GM12872 (cell line): ENCODE measurements around the gene DKKL1.

Experiments used
- TF ChIP-seq, protein P1 (sequence below): IDR thresholded peaks from 3 replicates; pipeline ENCODE4 v1.5.1; 2011; ENCODE audit warnings: low read depth, mild to moderate bottlenecking, low read length, moderate library complexity; ENCODE audit not compliant: insufficient read depth

DKKL1 gene

DNA sequence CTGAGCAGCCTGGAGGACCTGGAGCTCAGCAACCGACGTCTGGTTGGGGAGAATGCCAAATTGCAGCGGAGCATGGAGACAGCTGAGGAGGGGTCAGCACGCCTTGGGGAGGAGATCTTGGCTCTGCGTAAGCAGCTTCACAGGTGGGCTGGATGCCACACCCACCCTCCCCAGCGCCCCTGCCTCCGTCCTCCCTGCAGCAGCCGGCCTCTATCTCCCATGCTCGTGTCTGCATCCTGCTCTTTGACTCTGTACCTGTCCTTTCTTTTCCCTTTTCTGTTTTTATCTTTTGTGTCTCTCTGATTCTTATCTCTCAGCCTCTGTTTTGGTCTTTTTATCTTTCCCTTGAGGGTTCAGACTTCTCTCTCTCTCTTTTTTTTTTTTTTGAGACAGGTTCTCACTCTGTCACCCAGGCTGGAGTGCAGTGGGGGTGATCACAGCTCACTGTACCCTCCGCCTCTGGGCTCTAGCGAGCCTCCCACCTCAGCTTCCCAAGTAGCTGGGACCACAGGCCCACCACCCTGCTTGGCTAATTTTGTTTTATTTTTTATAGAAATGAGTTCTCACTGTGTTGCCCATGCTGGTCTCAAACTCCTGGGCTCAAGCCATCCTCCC is 34.4 kb downstream of the DKKL1 start:
- TF ChIP-seq, protein P1, sequence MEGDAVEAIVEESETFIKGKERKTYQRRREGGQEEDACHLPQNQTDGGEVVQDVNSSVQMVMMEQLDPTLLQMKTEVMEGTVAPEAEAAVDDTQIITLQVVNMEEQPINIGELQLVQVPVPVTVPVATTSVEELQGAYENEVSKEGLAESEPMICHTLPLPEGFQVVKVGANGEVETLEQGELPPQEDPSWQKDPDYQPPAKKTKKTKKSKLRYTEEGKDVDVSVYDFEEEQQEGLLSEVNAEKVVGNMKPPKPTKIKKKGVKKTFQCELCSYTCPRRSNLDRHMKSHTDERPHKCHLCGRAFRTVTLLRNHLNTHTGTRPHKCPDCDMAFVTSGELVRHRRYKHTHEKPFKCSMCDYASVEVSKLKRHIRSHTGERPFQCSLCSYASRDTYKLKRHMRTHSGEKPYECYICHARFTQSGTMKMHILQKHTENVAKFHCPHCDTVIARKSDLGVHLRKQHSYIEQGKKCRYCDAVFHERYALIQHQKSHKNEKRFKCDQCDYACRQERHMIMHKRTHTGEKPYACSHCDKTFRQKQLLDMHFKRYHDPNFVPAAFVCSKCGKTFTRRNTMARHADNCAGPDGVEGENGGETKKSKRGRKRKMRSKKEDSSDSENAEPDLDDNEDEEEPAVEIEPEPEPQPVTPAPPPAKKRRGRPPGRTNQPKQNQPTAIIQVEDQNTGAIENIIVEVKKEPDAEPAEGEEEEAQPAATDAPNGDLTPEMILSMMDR = no peak

GRCh38 chr19:49398931-49399330 is 35.3 kb downstream of the DKKL1 start:
- TF ChIP-seq, protein P1 = no peak

- TF ChIP-seq, protein P1 = no peak
These were observed 36.4 kb downstream of the DKKL1 start for GRCh38 chr19:49400029-49400428.

DNA sequence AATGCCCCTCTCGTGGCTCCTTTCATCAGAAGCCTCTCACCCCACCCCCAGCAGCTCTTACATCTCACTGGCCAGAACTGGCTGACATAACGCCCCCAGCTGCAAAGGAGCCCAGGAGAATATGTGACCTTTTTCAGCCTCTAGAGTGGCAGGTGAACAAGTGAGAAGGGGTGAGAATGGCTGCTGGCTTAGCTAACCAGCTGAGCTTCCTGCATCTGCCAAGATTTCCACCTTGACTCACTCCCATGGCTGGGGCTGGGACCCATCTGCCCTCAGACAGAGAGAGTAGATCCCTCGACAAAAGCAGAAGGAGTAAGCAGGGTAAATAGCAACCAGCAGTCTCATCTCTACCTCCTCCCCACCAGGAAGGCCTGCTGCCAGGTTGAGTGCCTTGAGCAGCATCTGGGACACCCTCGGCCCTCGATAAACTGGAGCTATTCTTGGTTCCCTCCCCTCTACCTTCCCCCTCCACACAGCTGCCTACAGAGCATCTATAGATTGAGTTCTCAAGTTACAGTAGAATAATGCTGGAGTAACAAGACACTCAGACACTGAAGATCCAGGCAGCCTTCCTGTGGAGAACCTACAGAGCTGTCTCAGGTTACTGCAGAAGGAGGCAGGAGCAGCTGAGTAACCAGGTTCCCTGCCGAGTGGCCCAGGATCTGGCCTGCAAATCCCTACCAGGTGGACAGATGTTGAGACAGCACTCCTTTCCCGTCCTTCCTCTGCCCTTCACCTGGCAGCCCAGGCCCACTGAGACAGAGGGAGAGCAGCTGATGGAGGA is 39.9 kb downstream of the DKKL1 start:
- TF ChIP-seq, protein P1 = no peak

DNA sequence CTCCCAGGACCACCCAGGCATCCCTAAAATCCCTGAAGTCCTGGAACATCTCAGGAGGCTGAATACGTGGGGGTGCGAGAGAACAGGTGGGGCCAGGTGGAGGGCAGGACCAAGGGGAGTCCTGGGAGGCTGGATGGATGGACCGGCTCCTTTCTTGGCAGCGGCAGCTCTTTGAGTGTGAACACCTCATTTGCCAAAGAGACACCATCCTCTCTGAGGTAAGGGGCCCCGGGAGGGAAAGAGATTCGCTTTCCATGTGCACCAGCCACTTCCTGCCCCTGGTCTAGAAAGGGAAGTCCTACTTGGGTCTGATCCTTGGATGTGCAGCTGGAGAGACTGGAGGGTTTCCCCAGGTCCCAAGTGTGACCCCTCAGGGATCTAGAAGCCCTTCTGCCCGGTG is 43.4 kb downstream of the DKKL1 start:
- TF ChIP-seq, protein P1 = no peak

DNA sequence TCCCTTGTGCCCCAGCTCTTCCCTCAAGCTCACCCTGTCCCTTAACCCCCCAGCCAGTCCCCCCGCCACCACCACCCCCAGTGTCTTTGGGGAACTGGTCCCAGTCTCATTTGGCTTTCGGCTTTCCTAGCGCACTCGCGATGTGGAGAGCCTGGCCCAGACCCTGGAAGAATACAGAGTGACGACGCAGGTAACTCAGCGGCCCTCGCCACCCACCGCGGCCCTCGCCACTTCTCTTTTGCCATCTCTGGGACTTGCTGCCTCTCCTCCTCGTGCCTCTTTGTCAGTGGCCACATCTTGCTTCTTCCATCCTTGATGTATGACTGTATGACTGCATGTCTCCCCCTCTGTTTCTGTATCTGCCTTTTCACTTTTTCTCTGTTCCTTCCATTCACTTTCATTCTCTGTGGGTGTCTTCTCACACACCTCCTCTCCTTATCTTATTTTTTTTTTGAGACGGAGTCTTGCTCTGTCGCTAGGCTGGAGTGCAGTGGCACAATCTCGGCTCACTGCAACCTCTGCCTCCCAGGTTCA is 43.9 kb downstream of the DKKL1 start:
- TF ChIP-seq, protein P1 = no peak

DNA sequence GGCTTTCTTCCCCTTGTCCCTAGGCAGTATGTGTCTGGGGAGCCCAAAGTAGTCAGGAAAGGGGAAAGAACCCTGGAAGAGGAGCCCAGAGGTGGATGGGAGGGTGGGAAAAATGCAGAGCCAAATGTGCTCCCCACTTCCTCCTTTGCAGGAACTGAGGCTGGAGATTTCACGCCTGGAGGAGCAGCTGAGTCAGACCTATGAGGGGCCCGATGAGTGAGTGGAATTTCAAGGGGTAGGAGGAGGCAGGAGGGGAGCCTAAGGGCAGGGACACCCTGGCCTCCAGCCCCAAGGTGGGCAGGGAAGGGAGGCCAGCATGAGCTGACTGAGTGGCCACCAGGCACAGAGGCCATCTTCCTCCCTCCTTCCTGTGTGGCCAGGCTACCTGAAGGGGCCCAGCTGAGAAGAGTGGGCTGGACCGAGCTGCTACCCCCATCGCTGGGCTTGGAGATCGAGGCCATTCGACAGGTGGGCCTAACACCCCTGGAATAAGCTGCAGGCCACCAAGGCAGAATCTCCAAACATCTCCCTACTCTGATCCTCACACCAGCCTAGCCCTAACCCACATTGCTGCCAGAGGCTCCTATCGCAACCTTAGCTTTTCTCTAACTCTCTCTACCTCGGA is 45.3 kb downstream of the DKKL1 start:
- TF ChIP-seq, protein P1 = no peak
